HK-2 (cell line): ENCODE measurements around the gene ISLR2.
"Not testable (repeated sequence)": the region's sequence is repeated elsewhere in the genome, so short reads cannot be mapped to it uniquely, and the experiment has no call there.

ENCODE experiments used
- DNase-seq: peaks from one replicate; pipeline ENCODE4 v3.0.0-alpha.2; 2018; ENCODE audit not compliant: unreplicated experiment

ISLR2 gene

GRCh38 chr15:74130155-74130848 is at the start of gene ISLR2:
Gene ISLR2 (plus strand): TSS chr15:74130586. CDS start chr15:74132755, 2,169 bp downstream.
- no peak for DNase-seq

GRCh38 chr15:74082450-74082849 is 47.9 kb upstream of the ISLR2 start, which contains the start of gene GOLGA6A:
Gene GOLGA6A (minus strand): TSS chr15:74082550. CDS start chr15:74082509, 41 bp downstream.
- not testable (repeated sequence) for DNase-seq

GRCh38 chr15:74094567-74094966 is 35.8 kb upstream of the ISLR2 start:
- DNase-seq: not testable (repeated sequence)

- not testable (repeated sequence) for DNase-seq
Observed at GRCh38 chr15:74095610-74096009, 34.8 kb upstream of the ISLR2 start.

GRCh38 chr15:74096753-74097474 is 33.5 kb upstream of the ISLR2 start:
- not testable (repeated sequence) for DNase-seq

GRCh38 chr15:74099963-74100733 is 30.2 kb upstream of the ISLR2 start:
- DNase-seq: peak; percentile 85

- no peak for DNase-seq
Observed at GRCh38 chr15:74108111-74108510, 22.3 kb upstream of the ISLR2 start.

- not testable (repeated sequence) for DNase-seq
Observed at GRCh38 chr15:74108611-74109010, 21.8 kb upstream of the ISLR2 start.

- no peak for DNase-seq
Observed at GRCh38 chr15:74109713-74110112, 20.7 kb upstream of the ISLR2 start.

- no peak for DNase-seq
Observed at GRCh38 chr15:74120426-74120825, 10.0 kb upstream of the ISLR2 start.

GRCh38 chr15:74121039-74121438 is 9.3 kb upstream of the ISLR2 start:
- no peak for DNase-seq

GRCh38 chr15:74121858-74122257 is 8.5 kb upstream of the ISLR2 start:
- DNase-seq: no peak

GRCh38 chr15:74122403-74123130 is 7.8 kb upstream of the ISLR2 start:
- no peak for DNase-seq

GRCh38 chr15:74123131-74123429 is 7.3 kb upstream of the ISLR2 start:
- no peak for DNase-seq

- DNase-seq: no peak
Observed at GRCh38 chr15:74123658-74124057, 6.7 kb upstream of the ISLR2 start.

GRCh38 chr15:74124196-74124595 is 6.2 kb upstream of the ISLR2 start:
- DNase-seq: no peak

GRCh38 chr15:74124759-74125158 is 5.6 kb upstream of the ISLR2 start:
- no peak for DNase-seq

- peak; percentile 82 for DNase-seq
Observed at GRCh38 chr15:74127255-74127953, 3.0 kb upstream of the ISLR2 start.

- no peak for DNase-seq
Observed at GRCh38 chr15:74127954-74128784, 2.2 kb upstream of the ISLR2 start.
